SU-DHL-6 (cell line): ENCODE measurements around the gene DPP6.

Experiments
- H2AFZ ChIP-seq: fragments of 200-600 bp; sonication (generic); 2 replicates; pipeline ENCODE4 v1.6.1; 2014; ENCODE audit warnings: low read depth, mild to moderate bottlenecking, moderate library complexity, mixed read lengths, antibody characterized with exemption, low read length; ENCODE audit not compliant: severe bottlenecking
- H3F3A ChIP-seq: fragments of 200-600 bp; shearing (Covaris generic); 2 replicates; pipeline ENCODE4 v1.6.0; 2016; ENCODE audit warnings: antibody characterized with exemption, mild to moderate bottlenecking; ENCODE audit not compliant: insufficient read depth
- H3K27ac ChIP-seq: fragments of 200-600 bp; sonication (generic); 2 replicates; pipeline ENCODE4 v1.5.1; 2016; ENCODE audit warnings: low read depth, mild to moderate bottlenecking, low read length, moderate library complexity, mixed read lengths
- H3K27me3 ChIP-seq: fragments of 200-600 bp; sonication (generic), shearing (Covaris generic); 2 replicates; pipeline ENCODE4 v1.6.0; 2014; ENCODE audit warnings: mild to moderate bottlenecking, low read length
- H3K36me3 ChIP-seq: fragments of 200-600 bp; sonication (generic); 2 replicates; pipeline ENCODE4 v1.6.1; 2014; ENCODE audit warnings: mild to moderate bottlenecking, low read length, mixed read lengths
- H3K4me2 ChIP-seq: fragments of 300-600, 200-600 bp; shearing (Covaris generic), sonication (generic); 2 replicates; pipeline ENCODE4 v1.6.0; 2014; ENCODE audit warnings: low read length, low read depth, mild to moderate bottlenecking; ENCODE audit not compliant: poor library complexity, severe bottlenecking
- H3K4me3 ChIP-seq: fragments of 200-600 bp; sonication (generic); 2 replicates; pipeline ENCODE4 v1.5.1; 2014; ENCODE audit warnings: antibody characterized with exemption, low read length, mild to moderate bottlenecking, mixed read lengths; ENCODE audit not compliant: insufficient read depth, poor library complexity, severe bottlenecking
- H3K79me2 ChIP-seq: fragments of 200-600 bp; sonication (generic); 2 replicates; pipeline ENCODE4 v1.6.1; 2014; ENCODE audit warnings: mild to moderate bottlenecking, low read length, moderate library complexity; ENCODE audit not compliant: insufficient read depth
- H3K9ac ChIP-seq: fragments of 200-600 bp; sonication (generic); 2 replicates; pipeline ENCODE4 v1.7.0; 2014; ENCODE audit warnings: mild to moderate bottlenecking, low read length
- H3K9me2 ChIP-seq: fragments of 200-600 bp; sonication (generic); replicated peaks from 2 replicates; pipeline ENCODE4 v1.6.1; 2014; ENCODE audit warnings: low read length; ENCODE audit not compliant: insufficient read depth
- H3K9me3 ChIP-seq: fragments of 200-600 bp; sonication (generic); 2 replicates; pipeline ENCODE4 v1.6.1; 2014; ENCODE audit warnings: low read length, mixed read lengths; ENCODE audit not compliant: insufficient read depth
- H4K20me1 ChIP-seq: fragments of 200-600 bp; sonication (generic); 2 replicates; pipeline ENCODE4 v1.6.1; 2014; ENCODE audit warnings: low read depth, mild to moderate bottlenecking, antibody characterized with exemption, low read length, moderate library complexity, mixed read lengths
- EZH2phosphoT487 ChIP-seq: fragments of 200-600 bp; sonication (generic), shearing (Covaris generic); conservative IDR thresholded peaks from 2 replicates; pipeline ENCODE4 v1.6.1; 2018; ENCODE audit warnings: mild to moderate bottlenecking, antibody characterized with exemption, low read length, moderate library complexity, mixed read lengths
- TF ChIP-seq, protein P1 (sequence below): fragments of 200-600 bp; sonication (generic); IDR thresholded peaks from one replicate; pipeline ENCODE4 v1.5.1; 2017; ENCODE audit warnings: antibody characterized with exemption, mild to moderate bottlenecking, low read length, moderate library complexity; ENCODE audit not compliant: insufficient read depth, poor library complexity, severe bottlenecking

Gene DPP6

DNA sequence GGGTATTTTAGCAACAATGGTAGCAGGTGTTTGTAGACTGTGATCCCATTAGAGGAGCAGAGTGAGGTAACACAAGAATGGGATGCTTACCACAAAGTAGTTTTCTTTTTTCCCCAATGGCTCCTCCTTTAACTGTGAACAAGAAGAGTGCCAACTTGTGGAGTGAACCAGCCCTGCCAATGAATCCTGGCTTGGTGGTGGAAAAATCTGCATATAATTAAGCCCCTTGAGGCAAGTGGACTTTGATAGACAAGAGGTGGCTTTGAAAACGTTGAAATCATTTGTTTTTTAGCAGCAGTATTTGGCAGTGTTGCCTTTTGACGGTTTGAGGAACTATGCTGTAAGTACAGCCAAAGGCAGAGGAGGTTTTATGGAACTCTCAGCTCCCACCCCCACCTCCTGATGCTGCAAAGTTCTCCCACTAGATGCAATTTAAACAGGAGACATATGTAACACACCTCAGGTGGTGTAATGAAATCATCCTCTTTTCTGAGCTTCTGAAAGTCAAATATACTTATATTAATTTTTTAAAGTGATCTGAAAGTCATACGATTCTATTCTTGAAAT lies 295.6 kb downstream of the DPP6 start:
- Histone ChIP-seq H3K27me3 (no peaks in the 10 kb centered on the region), H3K79me2 (no peaks in the 10 kb centered on the region), H3K9me2 (no peaks in the 10 kb centered on the region), H4K20me1 (no peaks in the 10 kb centered on the region), H3F3A (no peaks in the 10 kb centered on the region), H3K9me3 (no peaks in the 10 kb centered on the region), H3K27ac (no peak overlapping the region), H3K36me3 (no peaks in the 10 kb centered on the region), H3K4me3 (no peak overlapping the region), H3K4me2 (no peak overlapping the region), H2AFZ (no peak overlapping the region), H3K9ac (no peak overlapping the region)
- TF ChIP-seq, protein P1, sequence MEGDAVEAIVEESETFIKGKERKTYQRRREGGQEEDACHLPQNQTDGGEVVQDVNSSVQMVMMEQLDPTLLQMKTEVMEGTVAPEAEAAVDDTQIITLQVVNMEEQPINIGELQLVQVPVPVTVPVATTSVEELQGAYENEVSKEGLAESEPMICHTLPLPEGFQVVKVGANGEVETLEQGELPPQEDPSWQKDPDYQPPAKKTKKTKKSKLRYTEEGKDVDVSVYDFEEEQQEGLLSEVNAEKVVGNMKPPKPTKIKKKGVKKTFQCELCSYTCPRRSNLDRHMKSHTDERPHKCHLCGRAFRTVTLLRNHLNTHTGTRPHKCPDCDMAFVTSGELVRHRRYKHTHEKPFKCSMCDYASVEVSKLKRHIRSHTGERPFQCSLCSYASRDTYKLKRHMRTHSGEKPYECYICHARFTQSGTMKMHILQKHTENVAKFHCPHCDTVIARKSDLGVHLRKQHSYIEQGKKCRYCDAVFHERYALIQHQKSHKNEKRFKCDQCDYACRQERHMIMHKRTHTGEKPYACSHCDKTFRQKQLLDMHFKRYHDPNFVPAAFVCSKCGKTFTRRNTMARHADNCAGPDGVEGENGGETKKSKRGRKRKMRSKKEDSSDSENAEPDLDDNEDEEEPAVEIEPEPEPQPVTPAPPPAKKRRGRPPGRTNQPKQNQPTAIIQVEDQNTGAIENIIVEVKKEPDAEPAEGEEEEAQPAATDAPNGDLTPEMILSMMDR = no peak
- no peak for TF ChIP-seq EZH2phosphoT487

DNA sequence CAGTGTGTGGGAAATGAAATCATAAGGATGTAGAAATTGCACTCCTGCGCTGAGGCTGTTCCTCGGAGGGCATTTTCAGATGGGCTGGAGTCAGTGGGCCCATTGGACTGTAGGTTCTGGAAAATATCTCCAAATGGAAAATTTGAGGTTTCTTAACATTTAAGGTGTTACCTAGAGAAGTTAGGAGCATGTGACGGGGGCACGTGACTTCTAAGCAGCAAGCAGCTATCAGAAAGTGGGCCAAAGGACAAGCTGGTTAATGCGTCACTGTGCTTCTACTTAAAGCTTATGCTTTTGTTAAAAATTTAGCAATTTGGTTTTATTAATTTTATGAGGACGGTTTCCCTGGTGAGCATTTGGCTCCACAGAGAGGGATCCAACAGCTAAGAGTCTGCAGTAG lies 298.7 kb downstream of the DPP6 start:
- Histone ChIP-seq H3K4me2 (no peak overlapping the region), H3K9ac (no peak overlapping the region), H3K36me3 (no peaks in the 10 kb centered on the region), H3K4me3 (no peak overlapping the region), H3K79me2 (no peaks in the 10 kb centered on the region), H3F3A (no peaks in the 10 kb centered on the region), H3K9me2 (no peaks in the 10 kb centered on the region), H4K20me1 (no peaks in the 10 kb centered on the region), H3K27me3 (no peaks in the 10 kb centered on the region), H3K9me3 (no peaks in the 10 kb centered on the region), H3K27ac (no peak overlapping the region), H2AFZ (no peak overlapping the region)
- TF ChIP-seq, protein P1 = no peak
- no peak for TF ChIP-seq EZH2phosphoT487

DNA sequence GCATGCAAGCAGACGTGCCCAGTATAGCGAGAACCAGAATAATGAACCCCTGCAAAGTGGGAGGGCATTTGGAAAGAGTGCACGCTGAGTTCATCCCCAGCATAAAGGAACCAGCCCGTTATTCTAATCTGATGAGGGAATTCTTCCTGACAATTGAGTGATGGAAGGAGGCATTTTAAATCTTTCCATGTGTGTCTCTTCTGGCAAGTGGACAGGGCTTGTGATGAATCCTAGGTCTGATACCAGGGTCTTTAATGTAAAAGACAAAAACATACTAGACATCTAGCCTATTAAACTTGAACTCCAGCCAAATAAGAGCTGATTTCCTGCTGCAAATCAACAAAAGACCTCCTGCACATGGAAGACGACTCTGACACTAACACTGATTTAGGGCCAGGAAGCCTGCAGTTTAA lies 301.2 kb downstream of the DPP6 start:
- no peak overlapping the region for H3K9ac ChIP-seq
- H2AFZ ChIP-seq = no peak overlapping the region
- H3K4me2 ChIP-seq = no peak overlapping the region
- no peaks in the 10 kb centered on the region for H3K9me2 ChIP-seq
- no peaks in the 10 kb centered on the region for H4K20me1 ChIP-seq
- H3K27ac ChIP-seq = no peak overlapping the region
- no peaks in the 10 kb centered on the region for H3K36me3 ChIP-seq
- H3F3A ChIP-seq = no peaks in the 10 kb centered on the region
- H3K27me3 ChIP-seq = no peaks in the 10 kb centered on the region
- H3K79me2 ChIP-seq = no peaks in the 10 kb centered on the region
- TF ChIP-seq, protein P1 = no peak
- no peak for TF ChIP-seq EZH2phosphoT487
- no peak overlapping the region for H3K4me3 ChIP-seq
- no peaks in the 10 kb centered on the region for H3K9me3 ChIP-seq
